CD4-positive, alpha-beta T cell (primary cell): ENCODE results near the gene CDKAL1. TPM values are rescaled to one million over a fixed set of nuclear protein-coding genes. Genes with fewer than 3 reads are reported as not detected.

ENCODE experiments used
- ATAC-seq: fragments of 200-7000 bp; cut with Tn5 transposase; one replicate; pipeline ENCODE4 v1.10.0; 2022; ENCODE audit warnings: mild to moderate bottlenecking; ENCODE audit not compliant: poor library complexity
- CTCF ChIA-PET: fragments of 350-600 bp; sonication (Branson Sonifier 250); formaldehyde crosslinking; loops from one replicate; lab custom pipeline; 2021; ENCODE audit warnings: antibody characterized with exemption, inconsistent platforms; lab: Charles Lee
- POLR2A ChIA-PET: fragments of 350-600 bp; sonication (Branson Sonifier 250); formaldehyde crosslinking; loops from one replicate; lab custom pipeline; 2021; ENCODE audit warnings: antibody characterized with exemption, inconsistent platforms; lab: Charles Lee
- DNase-seq, 14 experiments: peaks; one replicate each; pipeline ENCODE4 v3.0.0-alpha.2; 2013 to 2020; ENCODE audit warnings: mixed read lengths in 2 of 14
- H3K27ac ChIP-seq, 2 donors: one replicate each; pipeline versions ENCODE4 v1.5.1 to v1.7.0; 2013; ENCODE audit warnings: low read length in 2 of 2, low read depth in 1 of 2, mild to moderate bottlenecking in 1 of 2
- H3K27me3 ChIP-seq, 2 experiments: 1 replicate in 1 of 2; 2 replicates in 1 of 2; pipeline versions ENCODE4 v1.6.1 to v1.7.0; 2013; ENCODE audit warnings: low read length in 2 of 2, control low read depth in 1 of 2, mild to moderate bottlenecking in 1 of 2, moderate library complexity in 1 of 2; ENCODE audit not compliant: insufficient read depth in 2 of 2, control insufficient read depth in 1 of 2
- H3K36me3 ChIP-seq: one replicate; pipeline ENCODE4 v1.6.1; 2013; ENCODE audit warnings: low read length, control low read depth; ENCODE audit not compliant: insufficient read depth
- H3K4me1 ChIP-seq: one replicate; pipeline ENCODE4 v1.6.1; 2013; ENCODE audit warnings: low read length, control low read depth; ENCODE audit not compliant: insufficient read depth
- H3K4me3 ChIP-seq: one replicate; pipeline ENCODE4 v1.5.1; 2013; ENCODE audit warnings: mild to moderate bottlenecking, low read length, moderate library complexity
- H3K9me3 ChIP-seq, 2 experiments: 1 replicate in 1 of 2; 2 replicates in 1 of 2; pipeline versions ENCODE4 v1.6.1 to v1.7.0; 2013; ENCODE audit warnings: low read length in 2 of 2, mild to moderate bottlenecking in 2 of 2, control low read depth in 1 of 2, moderate library complexity in 1 of 2; ENCODE audit not compliant: control insufficient read depth in 1 of 2, insufficient read depth in 1 of 2
- H3K27ac Mint-ChIP-seq: one replicate; pipeline ENCODE4 v1.8.0; 2020; ENCODE audit warnings: mixed read lengths
- H3K27me3 Mint-ChIP-seq: one replicate; pipeline ENCODE4 v1.8.0; 2021; ENCODE audit warnings: mixed read lengths
- H3K36me3 Mint-ChIP-seq: one replicate; pipeline ENCODE4 v1.8.0; 2021; ENCODE audit warnings: low read depth, mixed read lengths
- H3K4me1 Mint-ChIP-seq: one replicate; pipeline ENCODE4 v1.8.0; 2021; ENCODE audit warnings: low read depth, mixed read lengths
- H3K4me3 Mint-ChIP-seq: one replicate; pipeline ENCODE4 v1.8.0; 2020; ENCODE audit warnings: mild to moderate bottlenecking, mixed read lengths
- H3K9me3 Mint-ChIP-seq: one replicate; pipeline ENCODE4 v1.8.0; 2020; ENCODE audit warnings: mixed read lengths
- intact Hi-C, 2 experiments: fragments of 100-400 bp; cut with DNase I in 1 of 2; cut with micrococcal nuclease in 1 of 2; formaldehyde crosslinking; loops; one replicate each; pipeline versions ENCODE4 v1.15.1 to v1.9.0; 2023 to 2025; cut with DNase I, micrococcal nuclease
- total RNA-seq, 174 experiments: library from RNA in 2 of 174; stranded (reverse) in 2 of 174; gene quantifications; one replicate each; pipeline ENCODE4 v1.2.3 and lab custom pipeline; 2021 to 2026
- TF ChIP-seq, protein P1 (sequence below): fragments of 200-600 bp; IDR thresholded peaks from one replicate; pipeline ENCODE4 v1.8.0; 2022; ENCODE audit warnings: antibody characterized with exemption, mild to moderate bottlenecking

CDKAL1 gene
- total RNA-seq, 2 experiments from 2014 or later, result 21.3 to 23.9 TPM

DNA sequence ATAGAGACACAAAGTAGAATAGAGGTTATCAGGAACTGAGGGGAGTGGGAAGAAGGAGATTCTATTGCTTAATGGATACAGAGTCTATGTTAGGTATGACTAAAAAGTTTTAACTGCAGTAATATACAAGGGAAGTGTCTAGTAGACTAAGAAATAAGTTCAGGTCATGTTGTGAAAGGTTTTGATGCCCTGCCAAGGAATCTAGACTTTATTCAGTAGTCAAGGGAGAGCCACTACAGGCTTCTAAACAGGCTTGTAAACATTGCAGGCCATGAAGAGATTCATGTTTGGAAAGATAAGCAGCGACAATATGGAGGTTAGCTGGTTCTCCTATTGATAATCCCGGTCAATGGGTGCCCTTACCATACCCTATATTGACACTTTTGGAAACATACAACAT is 706.5 kb downstream of the CDKAL1 start:
- peaks cover 0 to 4% of the 10 kb centered on the region in 2 experiments for H3K9me3 ChIP-seq
- H3K27ac ChIP-seq, result no peak overlapping the region
- ChIA-PET POLR2A (no interaction called here), CTCF (no interaction called here)
- peaks cover 12% of the 10 kb centered on the region for H3K9me3 Mint-ChIP-seq
- ATAC-seq (no peak), DNase-seq (no peak)
- no peak overlapping the region for H3K4me3 ChIP-seq
- H3K27ac Mint-ChIP-seq, result no peak overlapping the region
- H3K27me3 ChIP-seq, result no peaks in the 10 kb centered on the region
- TF ChIP-seq, protein P1, sequence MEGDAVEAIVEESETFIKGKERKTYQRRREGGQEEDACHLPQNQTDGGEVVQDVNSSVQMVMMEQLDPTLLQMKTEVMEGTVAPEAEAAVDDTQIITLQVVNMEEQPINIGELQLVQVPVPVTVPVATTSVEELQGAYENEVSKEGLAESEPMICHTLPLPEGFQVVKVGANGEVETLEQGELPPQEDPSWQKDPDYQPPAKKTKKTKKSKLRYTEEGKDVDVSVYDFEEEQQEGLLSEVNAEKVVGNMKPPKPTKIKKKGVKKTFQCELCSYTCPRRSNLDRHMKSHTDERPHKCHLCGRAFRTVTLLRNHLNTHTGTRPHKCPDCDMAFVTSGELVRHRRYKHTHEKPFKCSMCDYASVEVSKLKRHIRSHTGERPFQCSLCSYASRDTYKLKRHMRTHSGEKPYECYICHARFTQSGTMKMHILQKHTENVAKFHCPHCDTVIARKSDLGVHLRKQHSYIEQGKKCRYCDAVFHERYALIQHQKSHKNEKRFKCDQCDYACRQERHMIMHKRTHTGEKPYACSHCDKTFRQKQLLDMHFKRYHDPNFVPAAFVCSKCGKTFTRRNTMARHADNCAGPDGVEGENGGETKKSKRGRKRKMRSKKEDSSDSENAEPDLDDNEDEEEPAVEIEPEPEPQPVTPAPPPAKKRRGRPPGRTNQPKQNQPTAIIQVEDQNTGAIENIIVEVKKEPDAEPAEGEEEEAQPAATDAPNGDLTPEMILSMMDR, result no peak
- no peaks in the 10 kb centered on the region for H3K27me3 Mint-ChIP-seq
- no peaks in the 10 kb centered on the region for H3K4me1 ChIP-seq
- H3K4me1 Mint-ChIP-seq, result no peaks in the 10 kb centered on the region
- H3K36me3 Mint-ChIP-seq, result peaks cover 12% of the 10 kb centered on the region
- no peak overlapping the region for H3K4me3 Mint-ChIP-seq
- intact Hi-C loops, result no loop called here
- H3K36me3 ChIP-seq, result no peaks in the 10 kb centered on the region

DNA sequence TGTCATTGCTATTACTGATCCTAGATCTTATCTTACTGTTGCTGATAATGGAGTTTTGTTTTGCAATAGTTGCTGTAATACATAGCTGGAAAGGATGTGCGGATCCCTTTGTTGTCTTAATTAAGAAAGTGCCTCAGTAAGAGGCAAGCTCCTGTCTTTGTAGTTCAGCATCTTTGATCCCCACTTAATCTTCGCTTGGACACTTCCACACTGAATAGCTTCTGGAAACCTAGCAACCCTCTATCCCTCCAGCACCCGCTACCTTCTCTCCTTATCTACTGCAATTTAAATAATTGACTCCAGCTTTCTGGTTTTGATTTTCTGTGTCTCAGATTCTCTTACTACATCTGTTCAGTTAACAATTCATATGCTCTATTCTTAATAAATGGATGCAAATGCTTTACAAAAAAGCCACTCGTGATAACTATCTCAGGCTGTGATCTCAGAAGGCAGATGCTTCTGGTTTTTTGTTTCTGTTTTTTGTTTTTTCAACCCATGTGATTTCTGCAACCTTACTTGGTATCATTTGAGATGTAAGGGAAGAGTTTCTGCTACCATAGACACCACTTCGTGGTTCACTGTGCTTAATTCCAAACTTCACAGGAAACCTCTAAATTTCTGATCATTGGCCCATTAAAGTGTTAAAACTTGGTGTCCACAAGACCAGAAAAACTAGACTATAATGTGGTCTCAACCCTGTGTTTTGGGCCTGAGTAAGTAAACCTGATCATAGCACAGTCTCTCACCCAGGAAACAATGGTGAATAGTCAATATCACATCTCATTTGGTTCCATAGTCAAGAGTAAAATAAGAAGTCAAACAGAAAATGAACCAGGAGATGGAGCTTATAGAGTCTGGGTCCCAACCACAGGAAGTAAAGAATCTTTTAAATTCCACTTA is 707.2 kb downstream of the CDKAL1 start:
- ATAC-seq, result no peak
- intact Hi-C loops, result no loop called here
- ChIA-PET POLR2A (no interaction called here), CTCF (no interaction called here)
- no peaks in the 10 kb centered on the region for H3K4me1 ChIP-seq
- no peak for DNase-seq
- peaks cover 13% of the 10 kb centered on the region for H3K9me3 Mint-ChIP-seq
- H3K27me3 Mint-ChIP-seq, result no peaks in the 10 kb centered on the region
- H3K9me3 ChIP-seq, result peaks cover 0 to 4% of the 10 kb centered on the region in 2 experiments
- no peak overlapping the region for H3K4me3 Mint-ChIP-seq
- H3K27me3 ChIP-seq, result no peaks in the 10 kb centered on the region
- H3K4me1 Mint-ChIP-seq, result no peaks in the 10 kb centered on the region
- no peaks in the 10 kb centered on the region for H3K36me3 ChIP-seq
- H3K4me3 ChIP-seq, result no peak overlapping the region
- TF ChIP-seq, protein P1, result no peak
- H3K36me3 Mint-ChIP-seq, result peaks cover 12% of the 10 kb centered on the region
- no peak overlapping the region for H3K27ac Mint-ChIP-seq
- H3K27ac ChIP-seq, result no peak overlapping the region

DNA sequence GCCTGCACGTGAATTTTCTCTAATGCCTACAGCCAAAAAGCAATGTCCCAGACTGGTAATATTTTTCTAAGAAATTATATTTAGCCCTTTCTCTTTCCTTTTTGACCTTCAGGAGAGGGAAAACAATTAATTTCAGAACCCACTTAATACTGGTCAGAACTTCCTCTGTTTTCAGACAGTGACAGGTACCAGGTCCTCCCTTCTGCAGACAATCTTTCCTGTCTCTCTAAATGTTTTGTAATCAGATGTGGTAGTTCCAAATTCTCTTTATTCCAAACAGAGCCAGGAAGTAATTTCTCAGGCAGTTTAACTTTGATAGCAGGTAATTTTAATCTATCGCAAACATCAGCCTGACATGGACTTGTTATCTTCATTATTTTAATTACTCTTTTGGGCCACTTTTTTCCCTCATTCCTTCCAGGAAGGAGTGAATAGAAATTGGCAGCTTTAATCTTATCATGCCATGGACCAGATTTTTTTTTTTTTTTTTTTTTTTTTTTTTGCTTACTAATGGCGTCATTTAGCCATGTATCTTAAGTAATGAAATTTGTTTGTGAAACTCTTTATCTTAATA is 710.7 kb downstream of the CDKAL1 start:
- intact Hi-C loops, result no loop called here

More for the DNA sequence above, 710.7 kb downstream of the CDKAL1 start:
- TF ChIP-seq, protein P1, result no peak
- no peak overlapping the region for H3K27ac ChIP-seq
- Mint-ChIP-seq H3K4me1 (no peaks in the 10 kb centered on the region), H3K9me3 (peaks cover 5% of the 10 kb centered on the region), H3K27me3 (no peaks in the 10 kb centered on the region), H3K36me3 (no peaks in the 10 kb centered on the region), H3K4me3 (no peak overlapping the region), H3K27ac (no peak overlapping the region)
- H3K36me3 ChIP-seq, result no peaks in the 10 kb centered on the region
- POLR2A ChIA-PET, result no interaction called here
- H3K4me1 ChIP-seq, result no peaks in the 10 kb centered on the region
- no peak for ATAC-seq
- peaks cover 0 to 4% of the 10 kb centered on the region in 2 experiments for H3K9me3 ChIP-seq
- DNase-seq, result no peak
- CTCF ChIA-PET, result no interaction called here
- no peaks in the 10 kb centered on the region for H3K27me3 ChIP-seq
- H3K4me3 ChIP-seq, result no peak overlapping the region
